Keratinocyte (primary cell): Measurements from ENCODE around the gene GSTO2. TPM values are rescaled to one million over a fixed set of nuclear protein-coding genes. Genes with fewer than 3 reads are reported as not detected.

Experiments
- DNase-seq: peaks from one replicate; pipeline ENCODE4 v3.0.0-alpha.2; 2011; ENCODE audit warnings: low read depth, missing footprints, low spot score
- FAIRE-seq: peaks from 2 replicates; lab custom pipeline; 2011; peaks lifted over from hg19 to GRCh38; lab: Jason Lieb, UNC
- H2AFZ ChIP-seq: 2 replicates; pipeline ENCODE4 v1.6.0; 2012; ENCODE audit warnings: low read length, control low read depth, inconsistent platforms; ENCODE audit not compliant: control insufficient read depth
- H3K27ac ChIP-seq: 2 replicates; pipeline ENCODE4 v1.5.1; 2011; ENCODE audit warnings: low read length; ENCODE audit not compliant: control insufficient read depth, insufficient read depth
- H3K27me3 ChIP-seq: 3 replicates; pipeline ENCODE4 v1.6.0; 2011; ENCODE audit warnings: low read length; ENCODE audit not compliant: control insufficient read depth, insufficient read depth; ENCODE audit errors: extremely low read depth
- H3K36me3 ChIP-seq, 2 experiments: 2 replicates in 1 of 2; 3 replicates in 1 of 2; pipeline ENCODE4 v1.5.1; 2011; ENCODE audit warnings: low read length in 2 of 2, mild to moderate bottlenecking in 1 of 2; ENCODE audit not compliant: control insufficient read depth in 2 of 2, insufficient read depth in 2 of 2; ENCODE audit errors: extremely low read depth in 1 of 2
- H3K4me1 ChIP-seq: 3 replicates; pipeline ENCODE4 v1.5.1; 2011; ENCODE audit warnings: low read length; ENCODE audit not compliant: control insufficient read depth, insufficient read depth; ENCODE audit errors: extremely low read depth
- H3K4me2 ChIP-seq: 3 replicates; pipeline ENCODE4 v1.6.0; 2011; ENCODE audit warnings: low read depth, low read length; ENCODE audit not compliant: control insufficient read depth, insufficient read depth; ENCODE audit errors: extremely low read depth
- H3K4me3 ChIP-seq, 3 experiments: fragments of 200-600 bp in 1 of 3; sonication (generic) in 1 of 3; 2 replicates in 2 of 3; 3 replicates in 1 of 3; pipeline ENCODE4 v1.5.1; 2011 to 2016; ENCODE audit warnings: low read length in 3 of 3, mild to moderate bottlenecking in 3 of 3, control low read depth in 2 of 3, inconsistent platforms in 1 of 3, low read depth in 1 of 3, mixed read lengths in 1 of 3, mixed run types in 1 of 3, moderate library complexity in 1 of 3; ENCODE audit not compliant: control insufficient read depth in 2 of 3, insufficient read depth in 2 of 3; ENCODE audit errors: extremely low read depth in 1 of 3
- H3K79me2 ChIP-seq: 2 replicates; pipeline ENCODE4 v1.6.0; 2012; ENCODE audit warnings: low read length; ENCODE audit not compliant: control insufficient read depth, insufficient read depth
- H3K9ac ChIP-seq: 3 replicates; pipeline ENCODE4 v1.6.0; 2011; ENCODE audit warnings: low read length; ENCODE audit not compliant: control insufficient read depth, insufficient read depth; ENCODE audit errors: extremely low read depth
- H3K9me1 ChIP-seq: 3 replicates; pipeline ENCODE4 v1.6.0; 2011; ENCODE audit warnings: low read length; ENCODE audit not compliant: control insufficient read depth, insufficient read depth; ENCODE audit errors: extremely low read depth
- H3K9me3 ChIP-seq: 2 replicates; pipeline ENCODE4 v1.5.1; 2012; ENCODE audit warnings: low read depth, low read length; ENCODE audit not compliant: control insufficient read depth
- H4K20me1 ChIP-seq: 3 replicates; pipeline ENCODE4 v1.6.0; 2011; ENCODE audit warnings: low read length; ENCODE audit not compliant: control insufficient read depth, insufficient read depth; ENCODE audit errors: extremely low read depth
- CTCF ChIP-seq, 3 experiments: IDR thresholded peaks in 1 of 3; conservative IDR thresholded peaks in 1 of 3; optimal IDR thresholded peaks in 1 of 3; 2 replicates in 2 of 3; 3 replicates in 1 of 3; pipeline versions ENCODE3 to v1.5.1; 2011; ENCODE audit warnings: low read length in 3 of 3, mild to moderate bottlenecking in 3 of 3, moderate library complexity in 2 of 3, control low read depth in 1 of 3, inconsistent platforms in 1 of 3; ENCODE audit not compliant: insufficient read depth in 2 of 3; ENCODE audit errors: extremely low read depth in 1 of 3
- EZH2 ChIP-seq: IDR thresholded peaks from one replicate; pipeline ENCODE4 v1.6.1; 2012; ENCODE audit warnings: inconsistent platforms, mild to moderate bottlenecking, low read length, moderate library complexity
- dilution Hi-C: fragments of 300-500 bp; cut with MboI; formaldehyde crosslinking; loops from one replicate; pipeline ENCODE4 v1.7.0; 2020; ENCODE audit warnings: low sequenced_read_pairs; ENCODE audit not compliant: extremely low pct_ligation_motif_present
- polyA plus RNA-seq, 5 experiments: library from polyadenylated mRNA; depleted of rRNA in 3 of 5; stranded (reverse) in 3 of 5; stranded (forward) in 1 of 5; unstranded in 1 of 5; fragments of >200 nt; gene quantifications; 1 replicate in 1 of 5; 2 replicates in 3 of 5; 3 replicates in 1 of 5; pipeline versions ENCODE4 v1.2.1 to v1.2.3, GENCODE V29; 2011 to 2012; ENCODE audit warnings: missing spikeins in 2 of 5, low read depth in 1 of 5, low replicate concordance in 1 of 5

GSTO2 gene
- polyA plus RNA-seq, 1 donor (not counting 4 experiments of a cell fraction or from before 2014, with no cell fraction given) = 56.9 TPM

GRCh38 chr10:104300736-104301292 is 31.8 kb downstream of the GSTO2 start:
- dilution Hi-C loops = no loop called here
- H3K27me3 ChIP-seq = no peaks in the 10 kb centered on the region
- no peak overlapping the region for H3K4me2 ChIP-seq
- no peak overlapping the region for H3K9ac ChIP-seq
- TF ChIP-seq EZH2 (no peak), CTCF (optimal IDR thresholded peaks at IDR 0.05 in 1 of 3, IDR thresholded peaks at IDR 0.05 in 1 of 3, conservative IDR thresholded peaks at IDR 0.05 in 1 of 3; ENCODE audit: extremely low read depth in 1 of 3, insufficient read depth in 2 of 3, low read length in 3 of 3) (peak in 1 of 3 experiments; percentile 4)
- no peaks in the 10 kb centered on the region for H4K20me1 ChIP-seq
- H3K9me1 ChIP-seq = no peaks in the 10 kb centered on the region
- FAIRE-seq = no peak
- no peak overlapping the region for H3K4me3 ChIP-seq
- no peaks in the 10 kb centered on the region for H3K79me2 ChIP-seq
- DNase-seq = no peak
- H3K4me1 ChIP-seq = peaks cover 12% of the 10 kb centered on the region
- H2AFZ ChIP-seq = no peak overlapping the region
- H3K9me3 ChIP-seq = no peaks in the 10 kb centered on the region
- H3K36me3 ChIP-seq = peaks cover 2 to 7% of the 10 kb centered on the region in 2 experiments
- no peak overlapping the region for H3K27ac ChIP-seq

- TF ChIP-seq CTCF (optimal IDR thresholded peaks at IDR 0.05 in 1 of 3, IDR thresholded peaks at IDR 0.05 in 1 of 3, conservative IDR thresholded peaks at IDR 0.05 in 1 of 3; ENCODE audit: extremely low read depth in 1 of 3, insufficient read depth in 2 of 3, low read length in 3 of 3) (no peak), EZH2 (no peak)
- H3K79me2 ChIP-seq = no peaks in the 10 kb centered on the region
- no peaks in the 10 kb centered on the region for H4K20me1 ChIP-seq
- H3K4me2 ChIP-seq = no peak overlapping the region
- no peaks in the 10 kb centered on the region for H3K9me1 ChIP-seq
- dilution Hi-C loops = no loop called here
- H3K9ac ChIP-seq = no peak overlapping the region
- peaks cover 2 to 7% of the 10 kb centered on the region in 2 experiments for H3K36me3 ChIP-seq
- H3K4me1 ChIP-seq = peaks cover 15% of the 10 kb centered on the region
- H3K27me3 ChIP-seq = no peaks in the 10 kb centered on the region
- no peak overlapping the region for H2AFZ ChIP-seq
- FAIRE-seq (no peak), DNase-seq (no peak)
- no peak overlapping the region for H3K4me3 ChIP-seq
- H3K27ac ChIP-seq = no peak overlapping the region
- H3K9me3 ChIP-seq = no peaks in the 10 kb centered on the region
These were observed 33.1 kb downstream of the GSTO2 start for GRCh38 chr10:104301907-104302690.
